ENCODE data around the gene MMP11.

Gene MMP11

GRCh38 chr22:23824476-23825245 is 52.0 kb downstream of the MMP11 start:
- no peaks in the 10 kb centered on the region for H3K9me3 ChIP-seq (ENCODE audit: control insufficient read depth, insufficient read depth, low read length)
- no peaks in the 10 kb centered on the region for H3K4me1 ChIP-seq (ENCODE audit: control insufficient read depth, insufficient read depth, low read length)
- H3K4me3 ChIP-seq (ENCODE audit: low read depth, low read length): no peak overlapping the region
- peaks cover 83% of the 10 kb centered on the region for H3K36me3 ChIP-seq (ENCODE audit: control insufficient read depth, insufficient read depth, low read length)
- no peak overlapping the region for H3K27ac ChIP-seq (ENCODE audit: low read depth, low read length)
- H3K27me3 ChIP-seq (ENCODE audit: control insufficient read depth, insufficient read depth, low read length): no peaks in the 10 kb centered on the region
- H3K9ac ChIP-seq (ENCODE audit: low read depth, low read length): no peak overlapping the region

DNA sequence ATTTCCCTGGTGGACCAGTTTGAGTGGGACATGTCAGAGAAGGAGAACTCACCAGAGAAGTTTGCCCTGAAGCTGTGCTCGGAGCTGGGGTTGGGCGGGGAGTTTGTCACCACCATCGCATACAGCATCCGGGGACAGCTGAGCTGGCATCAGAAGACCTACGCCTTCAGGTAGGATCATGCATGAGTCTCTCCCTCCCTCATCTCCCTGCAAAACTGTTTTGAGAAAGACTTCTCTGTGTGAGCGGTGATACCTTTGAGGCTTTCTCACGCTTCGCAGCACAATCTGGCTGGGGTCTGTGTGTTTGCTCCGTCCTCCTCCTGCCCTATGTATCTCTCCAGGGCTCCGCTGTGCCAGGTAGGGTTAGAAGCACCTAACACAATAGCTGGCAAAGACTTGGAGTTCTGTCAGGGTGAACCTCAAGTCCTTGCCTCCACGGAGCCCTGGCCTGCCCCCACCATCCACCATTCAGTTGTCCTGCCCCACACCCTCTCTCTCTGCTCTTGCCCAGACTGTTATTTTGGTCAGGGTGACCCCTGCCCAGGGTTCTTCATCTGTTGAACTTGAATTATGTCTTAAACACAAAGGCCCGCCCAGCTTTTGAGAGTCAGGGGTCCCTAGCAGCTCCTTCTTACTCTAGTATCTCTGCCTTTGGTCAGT is 52.7 kb downstream of the MMP11 start:
- H3K9me3 ChIP-seq (ENCODE audit: control insufficient read depth, insufficient read depth, low read length): no peaks in the 10 kb centered on the region
- H3K27ac ChIP-seq (ENCODE audit: low read depth, low read length): no peak overlapping the region
- peaks cover 90% of the 10 kb centered on the region for H3K36me3 ChIP-seq (ENCODE audit: control insufficient read depth, insufficient read depth, low read length)
- H3K4me3 ChIP-seq (ENCODE audit: low read depth, low read length): no peak overlapping the region
- H3K9ac ChIP-seq (ENCODE audit: low read depth, low read length): no peak overlapping the region
- H3K4me1 ChIP-seq (ENCODE audit: control insufficient read depth, insufficient read depth, low read length): no peaks in the 10 kb centered on the region
- no peaks in the 10 kb centered on the region for H3K27me3 ChIP-seq (ENCODE audit: control insufficient read depth, insufficient read depth, low read length)

DNA sequence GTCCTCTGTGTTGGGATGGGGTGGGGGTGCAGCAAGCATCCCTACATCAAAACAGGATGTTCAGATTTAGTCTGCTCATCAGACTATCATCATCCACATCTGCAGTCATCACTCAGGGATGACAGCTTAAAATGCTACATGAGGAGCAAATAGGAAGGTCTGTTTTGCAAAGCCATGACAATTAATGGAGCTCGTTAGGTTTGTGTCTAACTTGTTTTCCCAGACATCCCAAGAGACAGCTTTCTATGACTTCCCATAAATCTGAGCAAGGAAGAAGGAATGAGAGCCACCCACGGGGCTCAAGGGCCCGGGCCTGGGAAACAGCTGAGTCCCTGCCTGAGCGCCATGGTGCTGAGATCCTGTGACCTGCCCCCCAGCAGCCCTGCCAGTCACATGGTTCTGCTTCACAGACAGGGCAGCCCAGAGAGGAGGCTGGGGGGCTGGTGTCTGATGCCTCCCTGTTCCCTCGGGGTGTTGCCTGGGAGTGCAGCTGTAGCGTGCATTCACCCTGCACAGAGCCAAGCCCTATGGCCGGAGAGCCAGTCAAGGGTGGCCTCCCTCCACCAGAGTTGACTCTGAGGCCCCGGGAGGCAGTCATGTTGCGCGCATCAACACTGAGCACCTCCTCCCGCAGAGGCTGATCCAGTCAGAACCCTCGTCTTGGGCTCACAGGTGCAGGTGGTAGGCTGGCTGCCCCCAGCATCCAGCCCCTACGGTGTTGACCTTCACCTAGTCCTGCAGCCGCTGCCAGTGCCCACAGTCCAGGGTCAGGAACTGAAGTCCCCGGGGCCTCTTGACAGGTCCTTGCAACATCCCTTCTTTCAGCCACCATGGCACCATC is 54.1 kb downstream of the MMP11 start:
- no peak overlapping the region for H3K27ac ChIP-seq (ENCODE audit: low read depth, low read length)
- no peak overlapping the region for H3K4me3 ChIP-seq (ENCODE audit: low read depth, low read length)
- H3K4me1 ChIP-seq (ENCODE audit: control insufficient read depth, insufficient read depth, low read length): no peaks in the 10 kb centered on the region
- H3K9ac ChIP-seq (ENCODE audit: low read depth, low read length): no peak overlapping the region
- H3K27me3 ChIP-seq (ENCODE audit: control insufficient read depth, insufficient read depth, low read length): no peaks in the 10 kb centered on the region
- no peaks in the 10 kb centered on the region for H3K9me3 ChIP-seq (ENCODE audit: control insufficient read depth, insufficient read depth, low read length)
- H3K36me3 ChIP-seq (ENCODE audit: control insufficient read depth, insufficient read depth, low read length): peaks cover 88% of the 10 kb centered on the region

- Histone ChIP-seq H3K4me3 (ENCODE audit: low read depth, low read length) (no peak overlapping the region), H3K4me1 (ENCODE audit: control insufficient read depth, insufficient read depth, low read length) (no peaks in the 10 kb centered on the region), H3K27ac (ENCODE audit: low read depth, low read length) (no peak overlapping the region), H3K27me3 (ENCODE audit: control insufficient read depth, insufficient read depth, low read length) (no peaks in the 10 kb centered on the region), H3K9me3 (ENCODE audit: control insufficient read depth, insufficient read depth, low read length) (no peaks in the 10 kb centered on the region), H3K36me3 (ENCODE audit: control insufficient read depth, insufficient read depth, low read length) (peaks cover 83% of the 10 kb centered on the region), H3K9ac (ENCODE audit: low read depth, low read length) (no peak overlapping the region)
Measured at GRCh38 chr22:23827351-23827995, 54.8 kb downstream of the MMP11 start.

DNA sequence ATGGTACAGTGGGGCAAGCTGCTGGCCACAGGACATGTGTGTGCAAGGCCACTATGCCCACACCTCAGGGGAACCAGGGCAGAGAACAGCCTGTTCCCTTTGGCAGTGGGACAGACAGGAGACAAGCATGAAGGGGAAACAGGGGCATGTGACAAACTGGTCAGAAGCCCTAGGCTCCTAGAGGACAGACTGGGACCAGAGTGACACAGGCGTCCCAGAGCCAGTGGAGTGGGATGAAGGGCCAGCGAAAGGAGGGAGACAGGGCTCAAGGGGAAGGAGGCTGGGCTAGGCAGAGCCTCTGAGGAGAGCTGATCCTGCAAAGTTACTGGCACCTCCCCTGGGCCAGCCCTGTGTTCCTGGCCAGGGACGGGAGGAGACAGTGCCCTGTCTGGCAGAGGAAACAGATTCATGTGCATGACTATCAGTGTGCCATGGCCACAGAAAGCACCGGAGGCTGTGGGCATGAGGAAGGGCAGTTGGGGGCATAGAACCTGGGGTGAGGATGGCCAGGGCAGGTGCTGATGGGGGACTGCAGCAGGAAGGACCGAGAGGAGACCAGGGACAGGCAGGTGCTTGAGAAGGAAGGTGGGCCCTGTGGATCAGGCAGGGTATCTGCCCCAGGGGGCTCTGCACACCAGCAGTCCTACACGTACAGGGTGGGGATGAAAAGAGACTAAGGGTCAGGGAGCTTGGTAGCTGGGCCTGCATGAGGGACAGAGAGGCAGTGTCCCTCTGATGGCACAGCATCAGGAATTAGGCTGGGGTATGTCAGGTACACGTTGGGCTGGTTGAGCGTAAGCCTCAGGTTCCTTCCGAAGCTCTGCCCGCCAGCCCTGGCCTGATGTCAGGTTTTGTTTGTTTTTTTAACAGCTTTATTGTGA is 56.4 kb downstream of the MMP11 start:
- no peak overlapping the region for H3K4me3 ChIP-seq (ENCODE audit: low read depth, low read length)
- H3K27ac ChIP-seq (ENCODE audit: low read depth, low read length): no peak overlapping the region
- H3K36me3 ChIP-seq (ENCODE audit: control insufficient read depth, insufficient read depth, low read length): peaks cover 81% of the 10 kb centered on the region
- H3K9me3 ChIP-seq (ENCODE audit: control insufficient read depth, insufficient read depth, low read length): no peaks in the 10 kb centered on the region
- no peak overlapping the region for H3K9ac ChIP-seq (ENCODE audit: low read depth, low read length)
- H3K27me3 ChIP-seq (ENCODE audit: control insufficient read depth, insufficient read depth, low read length): no peaks in the 10 kb centered on the region
- H3K4me1 ChIP-seq (ENCODE audit: control insufficient read depth, insufficient read depth, low read length): no peaks in the 10 kb centered on the region

DNA sequence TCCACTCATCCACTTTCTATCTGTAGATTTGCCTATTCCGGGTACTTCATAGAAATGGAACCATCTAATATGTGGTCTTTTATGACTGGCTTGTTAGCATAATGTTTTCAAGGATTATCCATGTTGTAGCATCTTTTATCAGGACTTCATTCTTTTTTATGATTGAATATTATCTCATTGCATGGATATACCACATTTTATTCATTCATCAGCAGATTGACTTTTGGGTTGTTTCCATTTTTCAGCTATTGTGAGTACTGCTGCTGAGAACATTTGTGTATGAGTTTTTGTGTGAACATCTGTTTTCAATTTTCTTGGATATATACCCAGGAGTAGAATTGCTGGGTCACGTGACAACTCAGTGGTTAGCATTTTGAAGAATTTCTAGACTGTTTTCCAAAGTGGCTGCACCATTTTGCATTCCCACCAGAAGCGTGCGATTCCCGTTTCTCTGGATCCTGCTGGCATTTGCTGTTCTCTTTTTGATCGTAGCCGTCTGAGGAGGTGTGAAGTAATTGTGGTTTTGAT is 57.3 kb downstream of the MMP11 start:
- Histone ChIP-seq H3K9ac (ENCODE audit: low read depth, low read length) (no peak overlapping the region), H3K36me3 (ENCODE audit: control insufficient read depth, insufficient read depth, low read length) (peaks cover 75% of the 10 kb centered on the region), H3K4me3 (ENCODE audit: low read depth, low read length) (no peak overlapping the region), H3K9me3 (ENCODE audit: control insufficient read depth, insufficient read depth, low read length) (no peaks in the 10 kb centered on the region), H3K27me3 (ENCODE audit: control insufficient read depth, insufficient read depth, low read length) (no peaks in the 10 kb centered on the region), H3K4me1 (ENCODE audit: control insufficient read depth, insufficient read depth, low read length) (no peaks in the 10 kb centered on the region), H3K27ac (ENCODE audit: low read depth, low read length) (no peak overlapping the region)

DNA sequence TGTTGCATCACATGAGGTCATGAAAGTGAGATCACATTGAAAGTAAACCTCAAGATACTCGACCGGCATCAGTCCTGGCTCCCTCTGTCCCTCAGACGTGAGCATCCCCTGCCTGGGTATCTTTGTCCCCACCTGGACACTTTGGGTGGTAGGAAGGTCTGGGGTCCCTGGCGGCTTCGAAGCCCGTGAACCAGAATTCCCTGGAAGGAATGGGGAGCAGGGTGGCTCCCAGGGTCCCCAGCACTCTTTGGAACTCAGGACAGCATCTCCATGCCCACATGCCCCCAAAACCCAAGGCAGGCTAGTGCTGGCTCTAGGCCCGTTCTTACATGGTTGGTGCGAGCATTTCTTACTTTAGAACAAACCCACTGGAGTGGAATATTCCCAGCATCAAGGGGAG is 58.6 kb downstream of the MMP11 start:
- no peaks in the 10 kb centered on the region for H3K9me3 ChIP-seq (ENCODE audit: control insufficient read depth, insufficient read depth, low read length)
- no peak overlapping the region for H3K27ac ChIP-seq (ENCODE audit: low read depth, low read length)
- H3K27me3 ChIP-seq (ENCODE audit: control insufficient read depth, insufficient read depth, low read length): no peaks in the 10 kb centered on the region
- no peak overlapping the region for H3K9ac ChIP-seq (ENCODE audit: low read depth, low read length)
- H3K36me3 ChIP-seq (ENCODE audit: control insufficient read depth, insufficient read depth, low read length): peaks cover 76% of the 10 kb centered on the region
- no peaks in the 10 kb centered on the region for H3K4me1 ChIP-seq (ENCODE audit: control insufficient read depth, insufficient read depth, low read length)
- H3K4me3 ChIP-seq (ENCODE audit: low read depth, low read length): no peak overlapping the region

GRCh38 chr22:23831781-23832180 is 59.1 kb downstream of the MMP11 start:
- H3K9ac ChIP-seq (ENCODE audit: low read depth, low read length): no peak overlapping the region
- no peak overlapping the region for H3K27ac ChIP-seq (ENCODE audit: low read depth, low read length)
- no peaks in the 10 kb centered on the region for H3K4me1 ChIP-seq (ENCODE audit: control insufficient read depth, insufficient read depth, low read length)
- H3K4me3 ChIP-seq (ENCODE audit: low read depth, low read length): no peak overlapping the region
- peaks cover 74% of the 10 kb centered on the region for H3K36me3 ChIP-seq (ENCODE audit: control insufficient read depth, insufficient read depth, low read length)
- no peaks in the 10 kb centered on the region for H3K9me3 ChIP-seq (ENCODE audit: control insufficient read depth, insufficient read depth, low read length)
- H3K27me3 ChIP-seq (ENCODE audit: control insufficient read depth, insufficient read depth, low read length): no peaks in the 10 kb centered on the region

- H3K27me3 ChIP-seq (ENCODE audit: control insufficient read depth, insufficient read depth, low read length): no peaks in the 10 kb centered on the region
- no peak overlapping the region for H3K27ac ChIP-seq (ENCODE audit: low read depth, low read length)
- no peak overlapping the region for H3K9ac ChIP-seq (ENCODE audit: low read depth, low read length)
- no peak overlapping the region for H3K4me3 ChIP-seq (ENCODE audit: low read depth, low read length)
- peaks cover 68% of the 10 kb centered on the region for H3K36me3 ChIP-seq (ENCODE audit: control insufficient read depth, insufficient read depth, low read length)
- H3K9me3 ChIP-seq (ENCODE audit: control insufficient read depth, insufficient read depth, low read length): no peaks in the 10 kb centered on the region
- H3K4me1 ChIP-seq (ENCODE audit: control insufficient read depth, insufficient read depth, low read length): no peaks in the 10 kb centered on the region; the same call in 1 of the 2 replicates
Measured at GRCh38 chr22:23832226-23833016, 59.8 kb downstream of the MMP11 start.

All from HUES48 (cell line).